GM12878 (cell line): ENCODE results near the gene MDC1. TPM values are rescaled to one million over a fixed set of nuclear protein-coding genes. Genes with fewer than 3 reads are reported as not detected.

ENCODE experiments used
- ATAC-seq: fragments of 200-7000 bp; cut with Tn5 transposase; 3 replicates; pipeline ENCODE4 v1.9.1; 2020; ENCODE audit warnings: mild to moderate bottlenecking, moderate library complexity
- BruUV-seq: library from RNA; stranded (reverse); fragments of 400-500 nt; replicated peaks from 2 replicates; lab custom pipeline; 2021; lab: Mats Ljungman, UMichigan
- CTCF ChIA-PET: fragments of 300-600 bp; sonication (Branson Sonifier 250); formaldehyde crosslinking; extraction: SDS; loops from one replicate; lab custom pipeline; 2021; ENCODE audit warnings: inconsistent platforms; lab: Yijun Ruan, JAX
- POLR2A ChIA-PET: fragments of 350-600 bp; formaldehyde crosslinking; extraction: SDS; loops from one replicate; lab custom pipeline; 2021; ENCODE audit warnings: inconsistent platforms; lab: Charles Lee
- RAD21 ChIA-PET: fragments of 300-600 bp; sonication (Branson Sonifier 250); formaldehyde crosslinking; loops from one replicate; lab custom pipeline; 2023; ENCODE audit warnings: antibody characterized with exemption; ENCODE audit not compliant: unreplicated experiment; lab: Charles Lee
- SMC1A ChIA-PET: fragments of 300-600 bp; sonication (Branson Sonifier 250); formaldehyde crosslinking; loops from one replicate; lab custom pipeline; 2023; ENCODE audit not compliant: unreplicated experiment, uncharacterized antibody; lab: Charles Lee
- DNase-seq: peaks from one replicate; pipeline ENCODE4 v3.0.0-alpha.2; 2011; ENCODE audit warnings: low read depth, low spot score
- FAIRE-seq: peaks from 3 replicates; lab custom pipeline; 2011; peaks lifted over from hg19 to GRCh38; lab: Jason Lieb, UNC
- H2AFZ ChIP-seq: 2 replicates; pipeline ENCODE4 v1.6.0; 2011; ENCODE audit warnings: low read depth, low read length, control low read depth; ENCODE audit not compliant: control insufficient read depth
- H3K27ac ChIP-seq: 2 replicates; pipeline ENCODE4 v1.5.1; 2011; ENCODE audit warnings: control low read depth; ENCODE audit not compliant: control insufficient read depth, insufficient read depth
- H3K27me3 ChIP-seq, 2 experiments: replicated peaks in 1 of 2; 2 replicates each; pipeline versions ENCODE4 v1.6.0 to v1.6.1; 2011; ENCODE audit warnings: low read length in 1 of 2; ENCODE audit not compliant: control insufficient read depth in 2 of 2, insufficient read depth in 2 of 2
- H3K36me3 ChIP-seq, 2 experiments: 2 replicates each; pipeline ENCODE4 v1.5.1; 2011; ENCODE audit warnings: low read length in 1 of 2; ENCODE audit not compliant: control insufficient read depth in 2 of 2, insufficient read depth in 2 of 2
- H3K4me1 ChIP-seq: 2 replicates; pipeline ENCODE4 v1.6.1; 2011; ENCODE audit warnings: mild to moderate bottlenecking, low read length, moderate library complexity, mixed read lengths; ENCODE audit not compliant: control insufficient read depth, insufficient read depth
- H3K4me2 ChIP-seq: 2 replicates; pipeline ENCODE4 v1.6.0; 2011; ENCODE audit warnings: control low read depth; ENCODE audit not compliant: control insufficient read depth, insufficient read depth
- H3K4me3 ChIP-seq: fragments of 200-600 bp; sonication (generic); 2 replicates; pipeline ENCODE4 v1.5.1; 2016
- H3K79me2 ChIP-seq: 2 replicates; pipeline ENCODE4 v1.6.0; 2011; ENCODE audit warnings: low read length; ENCODE audit not compliant: control insufficient read depth, insufficient read depth
- H3K9ac ChIP-seq: 2 replicates; pipeline ENCODE4 v1.8.0; 2011; ENCODE audit warnings: low read length, control low read depth, mixed read lengths; ENCODE audit not compliant: control insufficient read depth, insufficient read depth
- H3K9me3 ChIP-seq: replicated peaks from 3 replicates; pipeline ENCODE4 v1.5.1; 2011; ENCODE audit warnings: mild to moderate bottlenecking, low read length; ENCODE audit not compliant: control insufficient read depth, insufficient read depth
- H4K20me1 ChIP-seq: 2 replicates; pipeline ENCODE4 v1.6.0; 2011; ENCODE audit not compliant: control insufficient read depth, insufficient read depth
- POLR2A ChIP-seq: IDR thresholded peaks from 2 replicates; pipeline ENCODE4 v1.6.1; 2011; ENCODE audit warnings: low read depth, mild to moderate bottlenecking, low read length
- POLR2AphosphoS5 ChIP-seq: IDR thresholded peaks from 2 replicates; pipeline ENCODE4 v1.6.1; 2011; ENCODE audit warnings: mild to moderate bottlenecking, low read length, inconsistent platforms
- TCF12 ChIP-seq: IDR thresholded peaks from 2 replicates; pipeline ENCODE4 v1.6.1; 2011; ENCODE audit warnings: low read depth, mild to moderate bottlenecking, low read length
- ZNF687 ChIP-seq: fragments of 450-650 bp; IDR thresholded peaks from 2 replicates; pipeline ENCODE4 v1.6.1; 2017; ENCODE audit warnings: mild to moderate bottlenecking, moderate library complexity
- ZSCAN29 ChIP-seq: fragments of 450-650 bp; IDR thresholded peaks from 2 replicates; pipeline ENCODE4 v1.6.1; 2017; ENCODE audit warnings: mild to moderate bottlenecking, moderate library complexity
- WGBS: methylation state at CpG from one replicate; pipeline ENCODE4 v1.1.6; 2016; ENCODE audit warnings: low lambda C conversion rate; ENCODE audit not compliant: insufficient replicate concordance, insufficient coverage; ENCODE audit errors: missing lambda C conversion rate; 5-methylcytosine and 5-hydroxymethylcytosine counted together
- in situ Hi-C: fragments of 300-500 bp; cut with MboI; formaldehyde crosslinking; loops from 9 replicates; pipeline ENCODE4 v1.14.3; 2018; ENCODE audit warnings: mixed read lengths
- intact Hi-C: fragments of 100-400 bp; cut with micrococcal nuclease; formaldehyde crosslinking; loops from one replicate; pipeline ENCODE4 v1.14.2; 2022; ENCODE audit not compliant: unreplicated experiment
- polyA plus RNA-seq, 11 experiments: library from polyadenylated mRNA; depleted of rRNA in 4 of 11; unstranded in 6 of 11; stranded (reverse) in 5 of 11; fragments of >200 nt; fragmentation: Nextera tagmentation in 4 of 11; fragmentation: Illumina TruSeq in 1 of 11; extraction: Ambion mirVana in 4 of 11; extraction: Trizol in 1 of 11; gene quantifications; 1 replicate in 1 of 11; 2 replicates in 10 of 11; pipeline versions ENCODE4 v1.2.1 to v1.2.3, GENCODE V29; 2011 to 2016; ENCODE audit warnings: inconsistent platforms in 2 of 11, missing spikeins in 2 of 11, low read depth in 1 of 11
- total RNA-seq, 4 experiments: library from RNA; depleted of rRNA in 3 of 4; stranded (reverse); fragments of >200 nt in 3 of 4; fragmentation: Illumina TruSeq in 1 of 4; extraction: Trizol in 1 of 4; gene quantifications; 2 replicates each; pipeline versions ENCODE4 v1.2.1 to v1.2.3, GENCODE V29; 2013 to 2021

The MDC1 gene
- total and polyA plus RNA-seq, 10 of the 15 experiments (the other 5 are each of a cell fraction or from before 2014, with no cell fraction given): 5.1 to 62.5 (median 22.4) TPM

- no peak for FAIRE-seq
- SMC1A ChIA-PET: interaction anchor here (0.6 to 17.7 kb wide), 7 partner anchors 12 to 203 kb away, joined by 3 to 265 read pairs (median 4); partner anchors contain the start of gene VARS2
Measured at GRCh38 chr6:30727920-30728553, 11.0 kb upstream of the MDC1 start.

GRCh38 chr6:30726506-30727413, 9.7 kb upstream of the MDC1 start:
- ChIA-PET SMC1A (interaction anchor here (0.6 to 17.7 kb wide), 5 partner anchors 9 to 185 kb away, joined by 3 to 265 read pairs (median 4); no protein-coding TSS in a partner anchor), POLR2A (interaction anchor here (0.5 to 1.5 kb wide), 9 partner anchors 8 to 351 kb away, joined by 3 to 7 read pairs (median 4); no protein-coding TSS in a partner anchor), RAD21 (interaction anchor here (0.7 to 12.8 kb wide), 4 partner anchors 9 to 116 kb away, joined by 3 to 232 read pairs (median 112); partner anchors contain the start of gene DHX16), CTCF (interaction anchor here (1.0 to 22.7 kb wide), 7 partner anchors 8 to 185 kb away, joined by 3 to 487 read pairs (median 5); partner anchors contain the start of gene NRM)
- TF ChIP-seq POLR2AphosphoS5 (peak; percentile 22; the same call in 1 of the 2 replicates), ZNF687 (no peak)
- no TSS peak for BruUV-seq
- ATAC-seq (no peak), DNase-seq (no peak), FAIRE-seq (no peak)
- no peak overlapping the region for H3K4me2 ChIP-seq
- no peak overlapping the region for H3K9ac ChIP-seq
- H3K4me1 ChIP-seq: peaks cover 17% of the 10 kb centered on the region
- H3K27me3 ChIP-seq: no peaks in the 10 kb centered on the region
- intact Hi-C loops: loop anchor here (5.0 kb wide), 1 partner anchor 361 kb away; no protein-coding TSS in a partner anchor
- peaks cover 28 to 34% of the 10 kb centered on the region in 2 experiments for H3K36me3 ChIP-seq
- H2AFZ ChIP-seq: no peak overlapping the region
- in situ Hi-C loops: no loop called here
- no peak overlapping the region for H3K27ac ChIP-seq
- no peaks in the 10 kb centered on the region for H3K9me3 ChIP-seq
- H4K20me1 ChIP-seq: peaks cover 10% of the 10 kb centered on the region
- whole genome bisulfite sequencing: 79% methylated on average over 11 of the region's 11 CpGs
- H3K79me2 ChIP-seq: peaks cover 39% of the 10 kb centered on the region
- no peak overlapping the region for H3K4me3 ChIP-seq

More at GRCh38 chr6:30727920-30728553, 11.0 kb upstream of the MDC1 start:
- POLR2A ChIA-PET: interaction anchor here (0.5 to 4.4 kb wide), 6 partner anchors 10 to 139 kb away, joined by 3 to 36 read pairs (median 3); partner anchors contain the start of gene DHX16
- Histone ChIP-seq H3K36me3 (peaks cover 20 to 31% of the 10 kb centered on the region in 2 experiments), H3K79me2 (peaks cover 26% of the 10 kb centered on the region), H2AFZ (no peak overlapping the region), H3K4me1 (peaks cover 17% of the 10 kb centered on the region), H3K27me3 (no peaks in the 10 kb centered on the region), H3K4me3 (no peak overlapping the region), H3K9ac (no peak overlapping the region), H3K9me3 (no peaks in the 10 kb centered on the region), H4K20me1 (peaks cover 4% of the 10 kb centered on the region), H3K27ac (no peak overlapping the region), H3K4me2 (no peak overlapping the region)
- no peak for DNase-seq
- intact Hi-C loops (loop anchor here (5.0 kb wide), 1 partner anchor 359 kb away; no protein-coding TSS in a partner anchor), in situ Hi-C loops (no loop called here)
- RAD21 ChIA-PET: interaction anchor here (0.7 to 12.8 kb wide), 4 partner anchors 8 to 207 kb away, joined by 3 to 232 read pairs (median 8); partner anchors contain the start of gene DHX16
- WGBS: 49% methylated on average over 6 of the region's 7 CpGs
- no peak for TF ChIP-seq TCF12
- TF ChIP-seq POLR2A: peak; percentile 42; the same call in 1 of the 2 replicates
- no peak for TF ChIP-seq ZSCAN29
- no TSS peak for BruUV-seq
- ATAC-seq: no peak
- CTCF ChIA-PET: interaction anchor here (0.7 to 22.7 kb wide), 4 partner anchors 9 to 101 kb away, joined by 3 to 487 read pairs (median 3); no protein-coding TSS in a partner anchor
